ENCODE measurements around the gene BTBD9. TPM values are rescaled to one million over a fixed set of nuclear protein-coding genes. Genes with fewer than 3 reads are reported as not detected.

The BTBD9 gene
- total and polyA plus RNA-seq, 2 donors (not counting 1 experiment from before 2014, with no cell fraction given), result 4.1 to 48.9 TPM

GRCh38 chr6:38481851-38482250 is 157.9 kb downstream of the BTBD9 start:
- peaks cover 8% of the 10 kb centered on the region for H3K4me1 Mint-ChIP-seq
- peaks cover 5% of the 10 kb centered on the region for H3K79me2 ChIP-seq (ENCODE audit: control insufficient read depth, insufficient read depth, low read length)
- H4K20me1 ChIP-seq (ENCODE audit: control insufficient read depth, insufficient read depth, low read length, poor library complexity, severe bottlenecking), result peaks cover 4% of the 10 kb centered on the region
- no peak overlapping the region for H3K9ac ChIP-seq (ENCODE audit: low read length)
- H3K27me3 Mint-ChIP-seq, result no peaks in the 10 kb centered on the region
- H3K9me3 Mint-ChIP-seq (ENCODE audit: insufficient read depth), result no peaks in the 10 kb centered on the region
- WGBS (ENCODE audit: insufficient coverage), result 69% methylated on average over 4 of the region's 4 CpGs
- H3K36me3 ChIP-seq (replicated peaks in 1 of 2; ENCODE audit: control extremely low read depth in 1 of 2, control insufficient read depth in 1 of 2, extremely low read depth in 1 of 2, insufficient read depth in 2 of 2, low read length in 1 of 2), result no peaks in the 10 kb centered on the region
- no peak for DNase-seq
- H3K4me1 ChIP-seq (ENCODE audit: control insufficient read depth in 2 of 2, insufficient read depth in 2 of 2, low read length in 2 of 2), result peaks cover 21 to 25% of the 10 kb centered on the region in 2 donors
- CTCF ChIA-PET, result interaction anchor here (1.0 to 2.7 kb wide), 2 partner anchors 10 to 13 kb away, joined by 4 to 15 read pairs; no protein-coding TSS in a partner anchor
- no peaks in the 10 kb centered on the region for H3K27me3 ChIP-seq (replicated peaks in 1 of 4; ENCODE audit: control extremely low read depth in 1 of 4, control insufficient read depth in 3 of 4, insufficient read depth in 4 of 4, low read length in 3 of 4)
- TF ChIP-seq CTCF (IDR thresholded peaks at IDR 0.05) (no peak), EZH2 (IDR thresholded peaks at IDR 0.05; ENCODE audit: borderline replicate concordance, insufficient read depth, low read depth, low read length, poor library complexity, severe bottlenecking) (no peak)
- no peak overlapping the region for H3K27ac Mint-ChIP-seq
- ATAC-seq (ENCODE audit: low read depth), result no peak
- H3K4me2 ChIP-seq (replicated peaks; ENCODE audit: low read depth, low read length, poor library complexity, severe bottlenecking), result no peak overlapping the region
- no peak overlapping the region for H3K4me3 Mint-ChIP-seq
- H2AFZ ChIP-seq (ENCODE audit: insufficient read depth, low read depth, low read length, poor library complexity, severe bottlenecking), result no peak overlapping the region
- no peaks in the 10 kb centered on the region for H3K9me3 ChIP-seq (ENCODE audit: control extremely low read depth in 1 of 3, control insufficient read depth in 2 of 3, insufficient read depth in 1 of 3, low read length in 2 of 3)
- intact Hi-C loops (cut with micrococcal nuclease), result no loop called here
- POLR2A ChIA-PET, result no interaction called here
- no peak overlapping the region for H3K27ac ChIP-seq (ENCODE audit: low read length in 2 of 2)
- no peak overlapping the region for H3K4me3 ChIP-seq (ENCODE audit: control extremely low read depth in 1 of 5, extremely low read depth in 1 of 5, insufficient read depth in 1 of 5, low read depth in 2 of 5, low read length in 4 of 5)

- ChIA-PET POLR2A (no interaction called here), CTCF (interaction anchor here (1.0 to 2.7 kb wide), 2 partner anchors 11 to 13 kb away, joined by 4 to 15 read pairs; no protein-coding TSS in a partner anchor)
- TF ChIP-seq CTCF (IDR thresholded peaks at IDR 0.05), result no peak
- TF ChIP-seq EZH2 (IDR thresholded peaks at IDR 0.05; ENCODE audit: borderline replicate concordance, insufficient read depth, low read depth, low read length, poor library complexity, severe bottlenecking), result no peak
- WGBS (ENCODE audit: insufficient coverage), result 100% methylated on average over 3 of the region's 5 CpGs
- H3K27ac Mint-ChIP-seq, result no peak overlapping the region
- H3K36me3 ChIP-seq (replicated peaks in 1 of 2; ENCODE audit: control extremely low read depth in 1 of 2, control insufficient read depth in 1 of 2, extremely low read depth in 1 of 2, insufficient read depth in 2 of 2, low read length in 1 of 2), result no peaks in the 10 kb centered on the region
- no peaks in the 10 kb centered on the region for H3K9me3 Mint-ChIP-seq (ENCODE audit: insufficient read depth)
- no peaks in the 10 kb centered on the region for H3K27me3 Mint-ChIP-seq
- no peak overlapping the region for H3K4me2 ChIP-seq (replicated peaks; ENCODE audit: low read depth, low read length, poor library complexity, severe bottlenecking)
- H3K4me3 Mint-ChIP-seq, result no peak overlapping the region
- no peaks in the 10 kb centered on the region for H3K27me3 ChIP-seq (replicated peaks in 1 of 4; ENCODE audit: control extremely low read depth in 1 of 4, control insufficient read depth in 3 of 4, insufficient read depth in 4 of 4, low read length in 3 of 4)
- peaks cover 21 to 25% of the 10 kb centered on the region in 2 donors for H3K4me1 ChIP-seq (ENCODE audit: control insufficient read depth in 2 of 2, insufficient read depth in 2 of 2, low read length in 2 of 2)
- no peaks in the 10 kb centered on the region for H3K9me3 ChIP-seq (ENCODE audit: control extremely low read depth in 1 of 3, control insufficient read depth in 2 of 3, insufficient read depth in 1 of 3, low read length in 2 of 3)
- H3K9ac ChIP-seq (ENCODE audit: low read length), result no peak overlapping the region
- intact Hi-C loops (cut with micrococcal nuclease), result no loop called here
- H4K20me1 ChIP-seq (ENCODE audit: control insufficient read depth, insufficient read depth, low read length, poor library complexity, severe bottlenecking), result peaks cover 4% of the 10 kb centered on the region
- H3K27ac ChIP-seq (ENCODE audit: low read length in 2 of 2), result no peak overlapping the region
- H3K4me1 Mint-ChIP-seq, result peaks cover 8% of the 10 kb centered on the region
- H3K79me2 ChIP-seq (ENCODE audit: control insufficient read depth, insufficient read depth, low read length), result peaks cover 8% of the 10 kb centered on the region
- no peak overlapping the region for H2AFZ ChIP-seq (ENCODE audit: insufficient read depth, low read depth, low read length, poor library complexity, severe bottlenecking)
- ATAC-seq (ENCODE audit: low read depth), result no peak
- H3K4me3 ChIP-seq (ENCODE audit: control extremely low read depth in 1 of 5, extremely low read depth in 1 of 5, insufficient read depth in 1 of 5, low read depth in 2 of 5, low read length in 4 of 5), result no peak overlapping the region
- DNase-seq, result no peak
Observed at GRCh38 chr6:38481211-38481836, 158.4 kb downstream of the BTBD9 start.

Measured in B cell (primary cell).